ENCODE measurements around the gene TMPRSS2. TPM values are rescaled to one million over a fixed set of nuclear protein-coding genes. Genes with fewer than 3 reads are reported as not detected.

The TMPRSS2 gene
- total RNA-seq, 1 donor from 2014 or later: 0.84 TPM

GRCh38 chr21:41494242-41494641 lies 13.7 kb downstream of the TMPRSS2 start:
- Histone ChIP-seq H3K36me3 (ENCODE audit: insufficient read depth, low read length) (no peaks in the 10 kb centered on the region), H4K20me1 (ENCODE audit: insufficient read depth, low read length) (no peaks in the 10 kb centered on the region), H3K9ac (ENCODE audit: low read length) (no peak overlapping the region), H3K4me2 (ENCODE audit: low read length) (no peak overlapping the region), H3K27me3 (ENCODE audit: insufficient read depth, low read length) (peaks cover 4% of the 10 kb centered on the region), H2AFZ (ENCODE audit: low read depth, low read length) (no peak overlapping the region), H3K27ac (ENCODE audit: low read depth, low read length) (no peak overlapping the region), H3K79me2 (ENCODE audit: insufficient read depth, low read length) (no peaks in the 10 kb centered on the region), H3K4me1 (ENCODE audit: insufficient read depth, low read length) (no peaks in the 10 kb centered on the region), H3K9me3 (ENCODE audit: insufficient read depth, low read depth, low read length) (no peaks in the 10 kb centered on the region), H3K4me3 (ENCODE audit: insufficient read depth, low read depth, low read length) (no peak overlapping the region)
- Mint-ChIP-seq H3K27ac (ENCODE audit: unreplicated experiment) (no peak overlapping the region), H3K4me3 (ENCODE audit: unreplicated experiment) (no peak overlapping the region), H3K36me3 (ENCODE audit: low read depth, unreplicated experiment) (no peaks in the 10 kb centered on the region), H3K9me3 (ENCODE audit: unreplicated experiment) (no peaks in the 10 kb centered on the region), H3K4me1 (ENCODE audit: low read depth, unreplicated experiment) (no peaks in the 10 kb centered on the region), H3K27me3 (ENCODE audit: low read depth, unreplicated experiment) (peaks cover 23% of the 10 kb centered on the region)
- no peak for DNase-seq (ENCODE audit: low read depth)
- no peak for FAIRE-seq
- TF ChIP-seq, protein P1, sequence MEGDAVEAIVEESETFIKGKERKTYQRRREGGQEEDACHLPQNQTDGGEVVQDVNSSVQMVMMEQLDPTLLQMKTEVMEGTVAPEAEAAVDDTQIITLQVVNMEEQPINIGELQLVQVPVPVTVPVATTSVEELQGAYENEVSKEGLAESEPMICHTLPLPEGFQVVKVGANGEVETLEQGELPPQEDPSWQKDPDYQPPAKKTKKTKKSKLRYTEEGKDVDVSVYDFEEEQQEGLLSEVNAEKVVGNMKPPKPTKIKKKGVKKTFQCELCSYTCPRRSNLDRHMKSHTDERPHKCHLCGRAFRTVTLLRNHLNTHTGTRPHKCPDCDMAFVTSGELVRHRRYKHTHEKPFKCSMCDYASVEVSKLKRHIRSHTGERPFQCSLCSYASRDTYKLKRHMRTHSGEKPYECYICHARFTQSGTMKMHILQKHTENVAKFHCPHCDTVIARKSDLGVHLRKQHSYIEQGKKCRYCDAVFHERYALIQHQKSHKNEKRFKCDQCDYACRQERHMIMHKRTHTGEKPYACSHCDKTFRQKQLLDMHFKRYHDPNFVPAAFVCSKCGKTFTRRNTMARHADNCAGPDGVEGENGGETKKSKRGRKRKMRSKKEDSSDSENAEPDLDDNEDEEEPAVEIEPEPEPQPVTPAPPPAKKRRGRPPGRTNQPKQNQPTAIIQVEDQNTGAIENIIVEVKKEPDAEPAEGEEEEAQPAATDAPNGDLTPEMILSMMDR (IDR thresholded peaks at IDR 0.05; ENCODE audit: insufficient read depth, low read depth, low read length): no peak
- TF ChIP-seq EZH2 (IDR thresholded peaks at IDR 0.05; ENCODE audit: insufficient read depth, low read length): no peak

GRCh38 chr21:41491412-41491811 lies 16.5 kb downstream of the TMPRSS2 start:
- Histone ChIP-seq H3K9me3 (ENCODE audit: insufficient read depth, low read depth, low read length) (no peaks in the 10 kb centered on the region), H3K27ac (ENCODE audit: low read depth, low read length) (no peak overlapping the region), H3K4me1 (ENCODE audit: insufficient read depth, low read length) (peaks cover 5% of the 10 kb centered on the region), H3K36me3 (ENCODE audit: insufficient read depth, low read length) (no peaks in the 10 kb centered on the region), H3K9ac (ENCODE audit: low read length) (no peak overlapping the region), H4K20me1 (ENCODE audit: insufficient read depth, low read length) (no peaks in the 10 kb centered on the region), H3K27me3 (ENCODE audit: insufficient read depth, low read length) (no peaks in the 10 kb centered on the region), H3K4me2 (ENCODE audit: low read length) (no peak overlapping the region), H2AFZ (ENCODE audit: low read depth, low read length) (no peak overlapping the region), H3K4me3 (ENCODE audit: insufficient read depth, low read depth, low read length) (no peak overlapping the region), H3K79me2 (ENCODE audit: insufficient read depth, low read length) (no peaks in the 10 kb centered on the region)
- TF ChIP-seq EZH2 (IDR thresholded peaks at IDR 0.05; ENCODE audit: insufficient read depth, low read length): no peak
- TF ChIP-seq, protein P1 (IDR thresholded peaks at IDR 0.05; ENCODE audit: insufficient read depth, low read depth, low read length): no peak
- Mint-ChIP-seq H3K9me3 (ENCODE audit: unreplicated experiment) (no peaks in the 10 kb centered on the region), H3K4me1 (ENCODE audit: low read depth, unreplicated experiment) (peaks cover 12% of the 10 kb centered on the region), H3K27ac (ENCODE audit: unreplicated experiment) (no peak overlapping the region), H3K4me3 (ENCODE audit: unreplicated experiment) (no peak overlapping the region), H3K27me3 (ENCODE audit: low read depth, unreplicated experiment) (peaks cover 8% of the 10 kb centered on the region), H3K36me3 (ENCODE audit: low read depth, unreplicated experiment) (no peaks in the 10 kb centered on the region)
- no peak for FAIRE-seq
- DNase-seq (ENCODE audit: low read depth): no peak

- no peak for FAIRE-seq
- peaks cover 8% of the 10 kb centered on the region for H3K27me3 Mint-ChIP-seq (ENCODE audit: low read depth, unreplicated experiment)
These were observed 17.6 kb downstream of the TMPRSS2 start for GRCh38 chr21:41490330-41490729.

More at GRCh38 chr21:41490330-41490729, 17.6 kb downstream of the TMPRSS2 start:
- no peak overlapping the region for H3K27ac ChIP-seq (ENCODE audit: low read depth, low read length)
- H4K20me1 ChIP-seq (ENCODE audit: insufficient read depth, low read length): no peaks in the 10 kb centered on the region
- H3K9ac ChIP-seq (ENCODE audit: low read length): no peak overlapping the region
- H3K4me2 ChIP-seq (ENCODE audit: low read length): no peak overlapping the region
- H3K4me1 Mint-ChIP-seq (ENCODE audit: low read depth, unreplicated experiment): peaks cover 19% of the 10 kb centered on the region
- H2AFZ ChIP-seq (ENCODE audit: low read depth, low read length): no peak overlapping the region
- no peak overlapping the region for H3K27ac Mint-ChIP-seq (ENCODE audit: unreplicated experiment)
- no peak for TF ChIP-seq EZH2 (IDR thresholded peaks at IDR 0.05; ENCODE audit: insufficient read depth, low read length)
- TF ChIP-seq, protein P1 (IDR thresholded peaks at IDR 0.05; ENCODE audit: insufficient read depth, low read depth, low read length): no peak
- no peaks in the 10 kb centered on the region for H3K9me3 ChIP-seq (ENCODE audit: insufficient read depth, low read depth, low read length)
- H3K36me3 Mint-ChIP-seq (ENCODE audit: low read depth, unreplicated experiment): no peaks in the 10 kb centered on the region
- H3K4me1 ChIP-seq (ENCODE audit: insufficient read depth, low read length): peaks cover 16% of the 10 kb centered on the region
- no peak overlapping the region for H3K4me3 ChIP-seq (ENCODE audit: insufficient read depth, low read depth, low read length)
- no peaks in the 10 kb centered on the region for H3K79me2 ChIP-seq (ENCODE audit: insufficient read depth, low read length)
- no peak for DNase-seq (ENCODE audit: low read depth)
- no peaks in the 10 kb centered on the region for H3K27me3 ChIP-seq (ENCODE audit: insufficient read depth, low read length)
- H3K4me3 Mint-ChIP-seq (ENCODE audit: unreplicated experiment): no peak overlapping the region
- H3K9me3 Mint-ChIP-seq (ENCODE audit: unreplicated experiment): no peaks in the 10 kb centered on the region
- H3K36me3 ChIP-seq (ENCODE audit: insufficient read depth, low read length): no peaks in the 10 kb centered on the region
